OCI-LY1 (cell line): Measurements from ENCODE around the gene SSH3.

Source experiments
- H2AFZ ChIP-seq: fragments of 200-600 bp; sonication (generic), shearing (Covaris generic); 2 replicates; pipeline ENCODE4 v1.6.0; 2014; ENCODE audit warnings: antibody characterized with exemption, mild to moderate bottlenecking, low read length
- H3F3A ChIP-seq: fragments of 200-600 bp; sonication (generic), shearing (Covaris generic); 2 replicates; pipeline ENCODE4 v1.6.0; 2014; ENCODE audit warnings: mild to moderate bottlenecking, antibody characterized with exemption, low read length, moderate library complexity; ENCODE audit not compliant: insufficient read depth
- H3K27ac ChIP-seq: fragments of 200-600 bp; sonication (generic); 2 replicates; pipeline ENCODE4 v1.5.1; 2014; ENCODE audit warnings: low read length, mixed run types, mild to moderate bottlenecking, low read depth; ENCODE audit not compliant: poor library complexity, severe bottlenecking
- H3K27me3 ChIP-seq: fragments of 200-600 bp; sonication (generic); 2 replicates; pipeline ENCODE4 v1.6.0; 2014; ENCODE audit warnings: antibody characterized with exemption, mild to moderate bottlenecking, low read length, moderate library complexity; ENCODE audit not compliant: insufficient read depth
- H3K36me3 ChIP-seq: fragments of 200-600 bp; sonication (generic); 2 replicates; pipeline ENCODE4 v1.6.1; 2014; ENCODE audit warnings: mild to moderate bottlenecking, antibody characterized with exemption, low read length, moderate library complexity, mixed read lengths; ENCODE audit not compliant: insufficient read depth
- H3K4me1 ChIP-seq: fragments of 200-600 bp; sonication (generic); 2 replicates; pipeline ENCODE4 v1.5.1; 2014; ENCODE audit warnings: mild to moderate bottlenecking, low read length, moderate library complexity; ENCODE audit not compliant: insufficient read depth, severe bottlenecking
- H3K4me2 ChIP-seq: fragments of 200-600 bp; sonication (generic), shearing (Covaris generic); 2 replicates; pipeline ENCODE4 v1.6.1; 2014; ENCODE audit warnings: low read length
- H3K4me3 ChIP-seq: fragments of 200-600 bp; sonication (generic); 2 replicates; pipeline ENCODE4 v1.5.1; 2014; ENCODE audit warnings: low read length, low read depth, mild to moderate bottlenecking, mixed read lengths; ENCODE audit not compliant: poor library complexity, severe bottlenecking
- H3K79me2 ChIP-seq: fragments of 200-600 bp; shearing (Covaris generic); 2 replicates; pipeline ENCODE4 v1.6.1; 2016; ENCODE audit warnings: mixed run types, low read length, mixed read lengths; ENCODE audit not compliant: insufficient read depth
- H3K9ac ChIP-seq: fragments of 200-600 bp; sonication (generic), shearing (Covaris generic); 2 replicates; pipeline ENCODE4 v1.6.1; 2014; ENCODE audit warnings: mild to moderate bottlenecking, low read length, mixed read lengths
- H3K9me2 ChIP-seq: fragments of 200-600 bp; sonication (generic), shearing (Covaris generic); 2 replicates; pipeline ENCODE4 v1.6.1; 2014; ENCODE audit warnings: low read depth, mild to moderate bottlenecking, low read length, mixed read lengths
- H3K9me3 ChIP-seq: fragments of 200-600 bp; shearing (Covaris generic); 2 replicates; pipeline ENCODE4 v1.6.1; 2014; ENCODE audit warnings: low read length, mixed read lengths
- H4K20me1 ChIP-seq: fragments of 200-600 bp; sonication (generic), shearing (Covaris generic); 2 replicates; pipeline ENCODE4 v1.6.0; 2016; ENCODE audit warnings: mild to moderate bottlenecking, low read length; ENCODE audit not compliant: insufficient read depth
- EZH2 ChIP-seq: fragments of 200-600 bp; sonication (generic), shearing (Covaris generic); IDR thresholded peaks from 2 replicates; pipeline ENCODE4 v1.8.0; 2017; ENCODE audit warnings: borderline replicate concordance, mixed run types, mild to moderate bottlenecking, antibody characterized with exemption, low read length, moderate library complexity, mixed read lengths
- TF ChIP-seq, protein P1 (sequence below): fragments of 200-600 bp; sonication (generic), shearing (Covaris generic); IDR thresholded peaks from 2 replicates; pipeline ENCODE4 v1.5.1; 2017; ENCODE audit warnings: mild to moderate bottlenecking, antibody characterized with exemption, low read length, moderate library complexity, mixed read lengths

SSH3 gene

DNA sequence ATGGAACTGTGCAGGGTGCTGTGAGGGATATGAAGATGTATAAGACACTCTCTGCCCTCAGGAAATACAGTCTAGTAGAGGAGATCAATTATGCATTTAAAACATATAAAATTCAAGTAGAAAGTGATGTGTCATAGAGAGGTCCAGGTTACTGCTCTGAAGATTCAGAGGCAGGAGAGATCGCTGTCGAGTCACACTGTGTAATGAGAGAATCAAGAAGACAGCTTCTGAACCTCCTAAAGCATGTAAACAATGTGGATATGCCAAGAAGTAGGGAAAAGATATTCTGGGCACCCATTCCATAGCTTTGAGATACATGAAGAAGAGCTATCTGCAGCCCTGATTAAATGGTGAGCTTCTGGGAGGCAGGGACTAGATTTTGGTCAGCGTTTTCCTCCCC lies 16.7 kb downstream of the SSH3 start:
- no peak overlapping the region for H3K9ac ChIP-seq
- H3K36me3 ChIP-seq = no peaks in the 10 kb centered on the region
- no peaks in the 10 kb centered on the region for H3F3A ChIP-seq
- H3K4me2 ChIP-seq = no peak overlapping the region
- no peak overlapping the region for H3K27ac ChIP-seq
- H3K27me3 ChIP-seq = no peaks in the 10 kb centered on the region
- H3K79me2 ChIP-seq = no peaks in the 10 kb centered on the region
- no peaks in the 10 kb centered on the region for H4K20me1 ChIP-seq
- no peaks in the 10 kb centered on the region for H3K9me2 ChIP-seq
- H2AFZ ChIP-seq = no peak overlapping the region
- peaks cover 15% of the 10 kb centered on the region for H3K4me1 ChIP-seq
- H3K9me3 ChIP-seq = no peaks in the 10 kb centered on the region
- TF ChIP-seq EZH2 = no peak
- TF ChIP-seq, protein P1, sequence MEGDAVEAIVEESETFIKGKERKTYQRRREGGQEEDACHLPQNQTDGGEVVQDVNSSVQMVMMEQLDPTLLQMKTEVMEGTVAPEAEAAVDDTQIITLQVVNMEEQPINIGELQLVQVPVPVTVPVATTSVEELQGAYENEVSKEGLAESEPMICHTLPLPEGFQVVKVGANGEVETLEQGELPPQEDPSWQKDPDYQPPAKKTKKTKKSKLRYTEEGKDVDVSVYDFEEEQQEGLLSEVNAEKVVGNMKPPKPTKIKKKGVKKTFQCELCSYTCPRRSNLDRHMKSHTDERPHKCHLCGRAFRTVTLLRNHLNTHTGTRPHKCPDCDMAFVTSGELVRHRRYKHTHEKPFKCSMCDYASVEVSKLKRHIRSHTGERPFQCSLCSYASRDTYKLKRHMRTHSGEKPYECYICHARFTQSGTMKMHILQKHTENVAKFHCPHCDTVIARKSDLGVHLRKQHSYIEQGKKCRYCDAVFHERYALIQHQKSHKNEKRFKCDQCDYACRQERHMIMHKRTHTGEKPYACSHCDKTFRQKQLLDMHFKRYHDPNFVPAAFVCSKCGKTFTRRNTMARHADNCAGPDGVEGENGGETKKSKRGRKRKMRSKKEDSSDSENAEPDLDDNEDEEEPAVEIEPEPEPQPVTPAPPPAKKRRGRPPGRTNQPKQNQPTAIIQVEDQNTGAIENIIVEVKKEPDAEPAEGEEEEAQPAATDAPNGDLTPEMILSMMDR = no peak
- H3K4me3 ChIP-seq = no peak overlapping the region

DNA sequence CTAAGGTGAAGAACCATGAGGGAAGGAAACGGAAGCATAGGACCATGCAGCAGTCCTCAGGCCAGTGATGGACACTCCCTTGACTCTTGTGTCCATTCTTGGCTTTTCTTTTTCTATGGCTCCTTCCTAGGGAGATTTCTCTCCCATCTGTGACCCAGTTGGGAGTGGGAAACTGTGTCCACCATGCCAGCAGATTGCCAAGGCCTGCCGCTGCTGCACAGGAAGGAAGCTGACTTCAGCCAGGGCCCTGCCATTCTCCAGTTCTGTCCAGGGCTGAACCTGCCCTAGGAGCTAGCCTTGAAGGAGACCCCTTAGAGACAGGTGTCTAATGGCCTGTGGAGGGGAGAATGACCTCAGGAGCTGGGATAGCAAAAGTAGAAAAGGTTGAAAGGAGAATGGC lies 17.4 kb downstream of the SSH3 start:
- no peaks in the 10 kb centered on the region for H3K36me3 ChIP-seq

DNA sequence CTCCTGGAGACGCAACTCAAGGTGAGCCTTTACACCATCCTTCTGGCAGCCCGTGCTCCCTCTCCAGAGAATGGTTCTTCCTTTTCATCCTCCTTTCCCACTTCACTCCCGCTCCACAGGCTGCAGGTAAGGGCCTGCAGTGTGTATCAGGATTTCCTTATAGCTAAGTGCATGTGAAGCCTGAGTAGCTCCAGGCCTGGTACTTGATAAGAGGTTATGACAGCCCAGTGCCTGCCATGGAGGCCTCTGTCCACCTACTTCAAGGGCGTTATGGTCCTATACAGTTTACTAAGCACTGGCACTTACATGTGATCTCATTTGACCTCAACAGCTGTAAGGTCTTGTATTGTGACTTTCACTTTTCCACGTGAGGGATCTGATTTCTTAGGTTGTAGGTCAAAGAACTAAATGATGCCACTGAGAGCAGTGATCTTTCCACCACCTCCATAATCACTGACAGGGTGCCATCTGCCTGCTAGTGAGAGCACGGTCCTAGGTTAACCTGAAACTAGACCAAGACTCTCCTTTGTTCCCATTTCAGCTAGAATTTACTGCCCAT lies 18.1 kb downstream of the SSH3 start:
- Histone ChIP-seq H3K9me2 (no peaks in the 10 kb centered on the region), H3K4me1 (peaks cover 15% of the 10 kb centered on the region), H3F3A (no peaks in the 10 kb centered on the region), H3K27me3 (no peaks in the 10 kb centered on the region), H3K4me2 (no peak overlapping the region), H3K36me3 (no peaks in the 10 kb centered on the region), H3K9ac (no peak overlapping the region), H3K79me2 (no peaks in the 10 kb centered on the region), H3K9me3 (no peaks in the 10 kb centered on the region), H4K20me1 (no peaks in the 10 kb centered on the region), H3K4me3 (no peak overlapping the region), H3K27ac (no peak overlapping the region), H2AFZ (no peak overlapping the region)
- TF ChIP-seq, protein P1 = no peak
- TF ChIP-seq EZH2 = no peak

More for the DNA sequence above, 17.4 kb downstream of the SSH3 start:
- H3K27me3 ChIP-seq = no peaks in the 10 kb centered on the region
- H4K20me1 ChIP-seq = no peaks in the 10 kb centered on the region
- H3K79me2 ChIP-seq = no peaks in the 10 kb centered on the region
- H3K9me3 ChIP-seq = no peaks in the 10 kb centered on the region
- no peak overlapping the region for H3K4me2 ChIP-seq
- no peak overlapping the region for H3K4me3 ChIP-seq
- H3K9me2 ChIP-seq = no peaks in the 10 kb centered on the region
- no peak for TF ChIP-seq EZH2
- TF ChIP-seq, protein P1 = no peak
- no peak overlapping the region for H3K27ac ChIP-seq
- H3F3A ChIP-seq = no peaks in the 10 kb centered on the region
- H3K9ac ChIP-seq = no peak overlapping the region
- H3K4me1 ChIP-seq = peaks cover 15% of the 10 kb centered on the region
- H2AFZ ChIP-seq = no peak overlapping the region
